Measurements from ENCODE around the gene ADGRB3.

GRCh38 chr6:69185276-69185675 lies 550.2 kb downstream of the ADGRB3 start:
- TF ChIP-seq POLR2A (IDR thresholded peaks at IDR 0.05; ENCODE audit: low read length) (no peak), KDM1A (IDR thresholded peaks at IDR 0.05; ENCODE audit: low read depth) (no peak), REST (IDR thresholded peaks at IDR 0.05) (no peak), CTCF (IDR thresholded peaks at IDR 0.05) (no peak), RNF2 (IDR thresholded peaks at IDR 0.05; ENCODE audit: borderline replicate concordance, low read depth) (no peak), MAZ (IDR thresholded peaks at IDR 0.05; ENCODE audit: borderline replicate concordance, low read depth, low read length) (no peak), RFX5 (IDR thresholded peaks at IDR 0.05) (no peak), POLR2AphosphoS2 (conservative IDR thresholded peaks at IDR 0.05; ENCODE audit: low read length) (no peak), PHF8 (IDR thresholded peaks at IDR 0.05; ENCODE audit: borderline replicate concordance, low read depth) (no peak), CEBPB (IDR thresholded peaks at IDR 0.05) (no peak), JUN (IDR thresholded peaks at IDR 0.05) (no peak), EP300 (IDR thresholded peaks at IDR 0.05) (no peak), MYC (IDR thresholded peaks at IDR 0.05; ENCODE audit: borderline replicate concordance, low read length) (no peak), BCL3 (IDR thresholded peaks at IDR 0.05) (no peak)

Measured in A549 (cell line).